Suprapubic skin (tissue), 4 donors: ENCODE results near the gene CNEP1R1.

Experiments used
- CTCF ChIP-seq, 2 donors: fragments of 200-600 bp in 1 of 2; fragments of 450-650 bp in 1 of 2; sonication (generic) in 1 of 2; IDR thresholded peaks; one replicate each; pipeline ENCODE4 v1.5.1; 2016 to 2019; ENCODE audit warnings: antibody characterized with exemption in 2 of 2, mild to moderate bottlenecking in 1 of 2, moderate library complexity in 1 of 2
- EP300 ChIP-seq: sonication (generic); formaldehyde crosslinking; IDR thresholded peaks from one replicate; pipeline ENCODE4 v1.6.1; 2017; ENCODE audit warnings: antibody characterized with exemption
- POLR2A ChIP-seq, 2 donors: fragments of 450-650 bp; IDR thresholded peaks; one replicate each; pipeline ENCODE4 v1.6.1; 2017; ENCODE audit warnings: antibody characterized with exemption in 2 of 2, mild to moderate bottlenecking in 2 of 2, moderate library complexity in 2 of 2
- POLR2AphosphoS5 ChIP-seq, 3 donors: sonication (generic); formaldehyde crosslinking; IDR thresholded peaks; one replicate each; pipeline ENCODE4 v1.6.1; 2017; ENCODE audit warnings: antibody characterized with exemption in 3 of 3

- TF ChIP-seq CTCF (IDR thresholded peaks at IDR 0.05) (no peak), POLR2A (IDR thresholded peaks at IDR 0.05) (no peak), EP300 (no peak), POLR2AphosphoS5 (IDR thresholded peaks at IDR 0.05) (no peak)
Observed at GRCh38 chr16:50056226-50056625, 31.2 kb downstream of the CNEP1R1 start.
